Gastrocnemius medialis (tissue), 4 donors: ENCODE measurements around the gene OR52K1. TPM values are rescaled to one million over a fixed set of nuclear protein-coding genes. Genes with fewer than 3 reads are reported as not detected.

Experiments
- ATAC-seq, 2 donors: fragments of 150-250 bp; one replicate each; pipeline ENCODE4 v1.9.1; 2016
- DNase-seq, 2 donors: peaks; one replicate each; pipeline ENCODE4 v3.0.0-alpha.2; 2019
- H3K27ac ChIP-seq, 4 donors: fragments of 200-600 bp; sonication (generic); 1 replicate in 1 of 4; 2 replicates in 3 of 4; pipeline ENCODE4 v1.5.1; 2016 to 2018; ENCODE audit warnings: mild to moderate bottlenecking in 2 of 4, moderate library complexity in 1 of 4
- H3K27me3 ChIP-seq, 3 donors: fragments of 200-600 bp; sonication (generic) in 2 of 3; 1 replicate in 1 of 3; 2 replicates in 2 of 3; pipeline versions ENCODE4 v1.5.1 to v1.6.0; 2016 to 2019; ENCODE audit warnings: mild to moderate bottlenecking in 1 of 3, moderate library complexity in 1 of 3
- H3K36me3 ChIP-seq, 2 donors: fragments of 200-600 bp; sonication (generic) in 1 of 2; one replicate each; pipeline ENCODE4 v1.5.1; 2017 to 2018
- H3K4me1 ChIP-seq, 2 donors: fragments of 200-600 bp; sonication (generic) in 1 of 2; one replicate each; pipeline ENCODE4 v1.5.1; 2016 to 2017; ENCODE audit warnings: mild to moderate bottlenecking in 2 of 2
- H3K4me3 ChIP-seq, 4 donors: fragments of 200-600 bp; sonication (generic) in 3 of 4; 1 replicate in 1 of 4; 2 replicates in 3 of 4; pipeline ENCODE4 v1.5.1; 2016 to 2019; ENCODE audit warnings: mild to moderate bottlenecking in 2 of 4
- H3K9me3 ChIP-seq, 3 donors: fragments of 200-600 bp; sonication (generic) in 2 of 3; 1 replicate in 1 of 3; 2 replicates in 2 of 3; pipeline ENCODE4 v1.5.1; 2016 to 2019
- POLR2A ChIP-seq, 2 donors: fragments of 450-650 bp; IDR thresholded peaks; one replicate each; pipeline ENCODE4 v1.6.1; 2017; ENCODE audit warnings: antibody characterized with exemption in 2 of 2, mild to moderate bottlenecking in 2 of 2, moderate library complexity in 2 of 2
- in situ Hi-C, 4 donors: fragments of 200-750 bp; cut with MboI; loops; one replicate each; pipeline versions ENCODE4 v1.15.0 to v1.8.0; 2017; ENCODE audit warnings: low sequenced_read_pairs in 4 of 4
- intact Hi-C: fragments of 100-400 bp; cut with DNase I; formaldehyde crosslinking; loops from one replicate; pipeline ENCODE4 v1.15.1; 2023; ENCODE audit warnings: low total_unique reads
- total RNA-seq, 4 donors: library from RNA; depleted of rRNA; stranded (reverse); fragments of >200 nt; gene quantifications; one replicate each; pipeline versions ENCODE4 v1.1.0 to v1.2.3, GENCODE V29; 2016
- TF ChIP-seq, protein P1 (sequence below), 5 experiments: fragments of 450-650 bp in 3 of 5; fragments of 200-600 bp in 2 of 5; sonication (generic) in 2 of 5; IDR thresholded peaks in 4 of 5; conservative IDR thresholded peaks in 1 of 5; 1 replicate in 4 of 5; 2 replicates in 1 of 5; pipeline ENCODE4 v1.5.1; 2016 to 2019; ENCODE audit warnings: antibody characterized with exemption in 5 of 5, mild to moderate bottlenecking in 3 of 5, moderate library complexity in 3 of 5

Gene OR52K1
- total RNA-seq, 4 donors from 2014 or later: not detected

DNA sequence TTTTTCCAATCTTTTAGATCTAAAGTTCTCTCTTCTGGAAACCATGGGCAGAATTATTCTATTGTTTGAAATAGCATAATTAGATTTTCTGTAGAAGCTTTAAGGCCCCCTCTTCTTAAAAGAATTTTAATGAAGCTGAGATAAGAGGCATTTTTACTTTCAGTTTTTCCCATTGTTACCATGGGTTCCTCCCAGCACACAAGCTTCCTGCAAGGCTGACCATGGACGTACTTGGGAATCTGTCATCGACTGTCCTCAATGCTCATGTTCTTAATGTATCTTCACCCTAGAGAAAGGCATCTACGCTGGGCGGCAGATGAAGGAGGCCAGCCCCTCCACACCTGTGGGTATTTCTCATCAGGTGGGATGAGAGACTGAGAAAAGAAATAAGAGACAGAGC, 22.3 kb upstream of the OR52K1 start:
- Histone ChIP-seq H3K27ac (no peak overlapping the region), H3K4me1 (no peaks in the 10 kb centered on the region), H3K9me3 (no peaks in the 10 kb centered on the region), H3K4me3 (no peak overlapping the region), H3K27me3 (no peaks in the 10 kb centered on the region), H3K36me3 (no peaks in the 10 kb centered on the region)
- no peak for ATAC-seq
- TF ChIP-seq, protein P1, sequence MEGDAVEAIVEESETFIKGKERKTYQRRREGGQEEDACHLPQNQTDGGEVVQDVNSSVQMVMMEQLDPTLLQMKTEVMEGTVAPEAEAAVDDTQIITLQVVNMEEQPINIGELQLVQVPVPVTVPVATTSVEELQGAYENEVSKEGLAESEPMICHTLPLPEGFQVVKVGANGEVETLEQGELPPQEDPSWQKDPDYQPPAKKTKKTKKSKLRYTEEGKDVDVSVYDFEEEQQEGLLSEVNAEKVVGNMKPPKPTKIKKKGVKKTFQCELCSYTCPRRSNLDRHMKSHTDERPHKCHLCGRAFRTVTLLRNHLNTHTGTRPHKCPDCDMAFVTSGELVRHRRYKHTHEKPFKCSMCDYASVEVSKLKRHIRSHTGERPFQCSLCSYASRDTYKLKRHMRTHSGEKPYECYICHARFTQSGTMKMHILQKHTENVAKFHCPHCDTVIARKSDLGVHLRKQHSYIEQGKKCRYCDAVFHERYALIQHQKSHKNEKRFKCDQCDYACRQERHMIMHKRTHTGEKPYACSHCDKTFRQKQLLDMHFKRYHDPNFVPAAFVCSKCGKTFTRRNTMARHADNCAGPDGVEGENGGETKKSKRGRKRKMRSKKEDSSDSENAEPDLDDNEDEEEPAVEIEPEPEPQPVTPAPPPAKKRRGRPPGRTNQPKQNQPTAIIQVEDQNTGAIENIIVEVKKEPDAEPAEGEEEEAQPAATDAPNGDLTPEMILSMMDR (IDR thresholded peaks at IDR 0.05 in 4 of 5, conservative IDR thresholded peaks at IDR 0.05 in 1 of 5): no peak
- TF ChIP-seq POLR2A (IDR thresholded peaks at IDR 0.05): no peak
- in situ Hi-C loops: no loop called here
- DNase-seq: no peak
- intact Hi-C loops: no loop called here

DNA sequence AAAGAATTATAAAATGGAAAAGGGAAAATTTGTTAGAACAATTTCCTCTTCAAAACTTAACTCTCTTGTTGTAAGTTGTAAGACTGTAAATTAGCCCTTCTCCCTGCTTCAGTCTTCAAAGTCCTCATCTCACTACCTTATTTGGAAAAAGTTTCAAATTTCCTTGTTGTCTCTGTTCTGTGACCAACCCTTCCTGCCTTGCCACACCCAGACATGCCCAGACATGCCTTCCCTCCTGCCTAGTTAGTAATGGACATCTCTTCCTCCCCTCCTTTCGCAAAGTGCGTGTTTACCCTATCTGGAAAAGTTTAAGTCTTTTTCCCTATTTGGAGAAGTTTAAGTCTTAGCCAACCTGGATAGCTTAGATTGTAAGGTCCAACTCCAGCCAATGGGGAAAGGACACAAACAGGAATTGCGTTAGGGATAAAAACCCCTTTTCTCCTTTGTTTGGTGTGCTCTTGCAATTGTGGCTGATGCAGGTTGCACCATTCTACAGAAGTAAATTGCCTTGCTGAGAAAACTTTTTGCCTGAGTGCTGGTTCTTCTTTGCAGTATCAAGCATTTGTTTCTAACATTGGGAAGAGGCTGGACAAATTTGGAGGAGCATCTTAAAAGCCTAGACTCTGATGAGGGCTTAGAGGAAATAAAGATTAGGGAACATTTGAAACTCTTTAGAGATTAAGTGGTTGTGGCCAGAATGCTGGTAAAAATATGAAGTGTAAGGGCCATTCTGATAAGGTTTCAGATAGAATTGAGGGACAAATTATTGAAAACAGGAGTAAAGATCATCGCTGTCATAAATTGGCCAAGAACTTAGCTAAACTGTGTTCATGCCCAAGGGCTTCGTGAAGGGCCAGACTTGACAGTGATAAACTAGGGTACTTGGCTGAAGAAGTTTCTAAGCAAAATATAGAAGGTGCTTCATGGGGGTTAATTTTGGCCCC, 18.0 kb upstream of the OR52K1 start:
- ATAC-seq (no peak), DNase-seq (no peak)
- Histone ChIP-seq H3K36me3 (no peaks in the 10 kb centered on the region), H3K27ac (no peak overlapping the region), H3K4me1 (no peaks in the 10 kb centered on the region), H3K4me3 (no peak overlapping the region), H3K27me3 (no peaks in the 10 kb centered on the region), H3K9me3 (no peaks in the 10 kb centered on the region)
- intact Hi-C loops: no loop called here
- in situ Hi-C loops: no loop called here
- TF ChIP-seq, protein P1 (IDR thresholded peaks at IDR 0.05 in 4 of 5, conservative IDR thresholded peaks at IDR 0.05 in 1 of 5): no peak
- TF ChIP-seq POLR2A (IDR thresholded peaks at IDR 0.05): no peak

DNA sequence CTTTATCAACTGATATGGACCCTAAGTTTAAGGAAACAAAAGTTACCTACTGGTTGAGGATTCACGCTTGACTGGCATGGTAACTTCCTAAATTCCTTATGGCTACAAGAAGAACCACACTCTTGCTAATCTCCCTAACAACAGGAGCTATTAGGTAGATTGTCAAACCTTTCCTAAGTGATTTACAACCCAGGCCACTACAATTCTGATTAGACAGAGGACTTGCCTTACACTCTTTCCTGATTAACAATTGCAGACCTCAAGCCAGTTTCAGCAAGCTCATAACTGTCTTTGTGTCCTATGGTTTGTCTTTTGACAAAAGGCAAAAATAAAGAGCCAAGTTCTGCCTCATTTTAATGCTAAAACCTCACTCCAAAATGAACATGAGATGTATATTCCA, 17.0 kb upstream of the OR52K1 start:
- TF ChIP-seq, protein P1 (IDR thresholded peaks at IDR 0.05 in 4 of 5, conservative IDR thresholded peaks at IDR 0.05 in 1 of 5): no peak
- TF ChIP-seq POLR2A (IDR thresholded peaks at IDR 0.05): no peak
- in situ Hi-C loops: no loop called here
- Histone ChIP-seq H3K4me3 (no peak overlapping the region), H3K4me1 (no peaks in the 10 kb centered on the region), H3K36me3 (no peaks in the 10 kb centered on the region), H3K9me3 (no peaks in the 10 kb centered on the region), H3K27ac (no peak overlapping the region), H3K27me3 (no peaks in the 10 kb centered on the region)
- intact Hi-C loops: no loop called here
- ATAC-seq (no peak), DNase-seq (no peak)

DNA sequence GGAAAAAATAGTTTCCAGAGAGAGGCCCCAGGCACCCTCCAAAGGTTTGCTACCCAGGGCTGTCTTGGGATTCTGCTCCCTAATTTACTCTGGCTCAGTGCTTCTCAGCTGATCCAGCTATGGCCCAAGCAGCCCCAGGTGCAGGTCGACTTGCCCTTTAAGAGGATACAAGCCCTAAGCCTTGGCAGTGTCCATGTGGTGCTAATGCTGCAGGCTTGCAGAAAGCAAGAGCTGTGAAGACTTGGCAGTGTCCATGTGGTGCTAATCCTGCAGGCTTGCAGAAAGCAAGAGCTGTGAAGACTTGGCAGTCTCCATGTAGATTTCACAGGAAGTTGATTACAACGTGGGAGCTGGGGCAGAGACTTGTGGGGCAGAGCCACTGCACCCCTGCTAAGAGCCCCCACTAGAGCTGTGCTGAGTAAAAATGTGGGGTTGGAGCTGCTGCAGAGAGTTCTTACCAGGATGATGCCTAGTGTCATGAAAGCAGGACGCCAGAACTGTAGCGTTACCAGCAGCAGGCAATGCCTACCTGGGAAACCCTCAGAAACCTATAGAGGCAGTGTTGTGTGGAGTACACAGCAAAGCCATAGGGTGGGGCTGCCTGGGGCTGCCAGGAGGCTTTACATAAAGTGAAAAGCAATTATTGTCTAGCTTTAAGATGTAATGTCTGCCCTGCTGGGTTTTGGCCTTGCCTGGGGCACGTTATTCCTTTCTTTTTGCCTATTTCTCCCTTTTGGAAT, 16.1 kb upstream of the OR52K1 start:
- H3K4me3 ChIP-seq: no peak overlapping the region
- in situ Hi-C loops: no loop called here
- ATAC-seq: no peak
- no peak overlapping the region for H3K27ac ChIP-seq
- no peaks in the 10 kb centered on the region for H3K27me3 ChIP-seq
- TF ChIP-seq, protein P1 (IDR thresholded peaks at IDR 0.05 in 4 of 5, conservative IDR thresholded peaks at IDR 0.05 in 1 of 5): no peak
- TF ChIP-seq POLR2A (IDR thresholded peaks at IDR 0.05): no peak
- H3K9me3 ChIP-seq: no peaks in the 10 kb centered on the region
- intact Hi-C loops: no loop called here
- no peak for DNase-seq
- no peaks in the 10 kb centered on the region for H3K36me3 ChIP-seq
- no peaks in the 10 kb centered on the region for H3K4me1 ChIP-seq
